Measurements from ENCODE around the gene CORO2A.
A peak's percentile ranks its signal among the peaks of the same experiment; 100 is the strongest.

CORO2A gene

DNA sequence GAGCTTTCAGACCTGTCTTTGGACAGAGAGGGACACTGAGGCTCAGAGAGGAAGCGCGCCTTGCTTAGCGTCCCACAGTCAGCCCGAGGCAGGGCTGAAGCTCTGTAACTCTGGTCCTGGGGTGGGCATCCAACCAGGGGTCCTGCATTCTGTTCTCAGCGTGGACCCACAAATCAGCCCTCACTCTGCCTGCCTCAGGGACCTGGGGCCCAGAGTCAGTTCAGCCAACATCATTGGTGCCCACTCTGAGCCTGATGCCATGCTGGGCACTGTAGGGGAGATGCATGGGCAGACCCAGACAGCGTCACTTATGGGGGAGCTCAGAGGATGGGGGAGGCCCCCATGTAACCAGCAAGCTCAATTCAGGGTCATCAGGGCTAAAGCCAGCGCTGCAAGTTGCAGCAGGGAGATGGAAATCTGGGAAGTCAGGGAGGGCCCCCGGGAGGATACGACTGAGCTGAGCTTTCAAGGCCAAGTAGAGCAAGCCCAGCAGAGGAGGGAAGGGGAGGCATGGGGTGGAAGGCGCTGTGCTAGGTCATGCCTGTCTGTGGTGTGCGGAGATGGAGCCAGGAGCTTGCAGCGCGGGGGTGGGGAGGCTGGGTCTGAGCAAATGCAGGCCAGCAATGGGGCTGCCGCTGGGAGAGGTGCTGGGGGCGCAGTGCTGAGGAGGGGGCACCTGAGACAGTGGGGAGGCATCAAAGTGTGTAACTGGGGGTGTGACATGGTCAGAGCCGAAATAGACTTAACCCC, 21.1 kb downstream of the CORO2A start:
- in situ Hi-C loops (cut with HindIII; ENCODE audit: low sequenced_read_pairs) = no loop called here
- no peak overlapping the region for H3K4me3 ChIP-seq (ENCODE audit: low read depth, low read length)
- TF ChIP-seq CTCF (IDR thresholded peaks at IDR 0.05; ENCODE audit: low read depth, low read length) = no peak
- no peak for DNase-seq (ENCODE audit: low read depth, low spot score)

DNA sequence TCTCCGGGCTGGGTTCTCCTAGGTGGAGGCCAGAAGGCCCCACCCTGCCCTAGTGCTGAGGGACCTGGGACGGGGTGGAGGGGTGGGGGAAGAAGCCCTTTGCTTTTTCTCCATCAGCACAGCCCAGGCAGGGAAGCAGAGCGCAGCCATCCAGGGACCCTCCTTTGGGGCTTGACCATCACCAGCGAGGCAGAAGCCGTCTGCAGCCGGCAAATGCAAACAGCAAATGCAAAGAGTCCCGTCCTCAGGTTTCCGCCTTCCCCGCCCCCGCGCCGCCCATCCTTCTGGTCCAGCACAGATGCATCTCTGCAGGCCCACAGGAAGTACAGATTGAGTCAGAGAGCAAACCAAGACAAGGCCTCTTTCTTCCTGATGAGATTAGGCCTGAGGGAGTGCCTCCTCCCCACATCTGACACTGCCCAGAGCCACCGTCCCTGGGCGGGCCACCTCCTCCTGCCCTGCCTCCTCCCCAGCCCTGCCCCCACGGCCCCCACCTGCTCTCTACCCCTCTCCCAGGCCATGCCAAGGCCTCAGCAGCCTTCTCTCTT, 23.4 kb downstream of the CORO2A start:
- TF ChIP-seq CTCF (IDR thresholded peaks at IDR 0.05; ENCODE audit: low read depth, low read length) = no peak
- in situ Hi-C loops (cut with HindIII; ENCODE audit: low sequenced_read_pairs) = no loop called here
- DNase-seq (ENCODE audit: low read depth, low spot score) = peak; percentile 40
- H3K4me3 ChIP-seq (ENCODE audit: low read depth, low read length) = no peak overlapping the region

GRCh38 chr9:98168153-98168780, 24.2 kb downstream of the CORO2A start:
- in situ Hi-C loops (cut with HindIII; ENCODE audit: low sequenced_read_pairs) = no loop called here
- TF ChIP-seq CTCF (IDR thresholded peaks at IDR 0.05; ENCODE audit: low read depth, low read length) = no peak
- no peak for DNase-seq (ENCODE audit: low read depth, low spot score)
- no peak overlapping the region for H3K4me3 ChIP-seq (ENCODE audit: low read depth, low read length)

DNA sequence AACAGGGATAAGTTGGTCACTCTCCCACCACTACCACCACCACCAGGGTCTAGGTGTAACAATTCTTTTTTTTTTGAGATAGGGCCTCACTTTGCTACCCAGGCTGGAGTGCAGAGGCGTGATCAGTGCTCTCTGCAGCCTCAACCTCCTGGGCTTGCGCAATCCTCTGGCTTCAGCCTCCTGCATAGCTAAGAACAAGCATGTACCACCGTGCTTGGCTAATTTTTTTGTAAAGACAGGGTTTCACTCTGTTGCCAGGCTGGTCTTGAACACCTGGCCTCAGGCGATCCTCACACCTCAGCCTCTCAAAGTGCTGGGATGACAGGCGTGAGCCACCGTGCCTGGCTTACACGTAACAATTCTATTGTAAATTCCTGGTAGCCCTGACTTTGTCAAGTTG, 27.5 kb downstream of the CORO2A start:
- in situ Hi-C loops (cut with HindIII; ENCODE audit: low sequenced_read_pairs) = no loop called here

GRCh38 chr9:98162613-98163012, 29.8 kb downstream of the CORO2A start:
- in situ Hi-C loops (cut with HindIII; ENCODE audit: low sequenced_read_pairs) = no loop called here
- no peak overlapping the region for H3K4me3 ChIP-seq (ENCODE audit: low read depth, low read length)
- TF ChIP-seq CTCF (IDR thresholded peaks at IDR 0.05; ENCODE audit: low read depth, low read length) = no peak
- DNase-seq (ENCODE audit: low read depth, low spot score) = no peak

More for the DNA sequence above, 27.5 kb downstream of the CORO2A start:
- DNase-seq (ENCODE audit: low read depth, low spot score) = no peak
- no peak overlapping the region for H3K4me3 ChIP-seq (ENCODE audit: low read depth, low read length)
- no peak for TF ChIP-seq CTCF (IDR thresholded peaks at IDR 0.05; ENCODE audit: low read depth, low read length)

DNA sequence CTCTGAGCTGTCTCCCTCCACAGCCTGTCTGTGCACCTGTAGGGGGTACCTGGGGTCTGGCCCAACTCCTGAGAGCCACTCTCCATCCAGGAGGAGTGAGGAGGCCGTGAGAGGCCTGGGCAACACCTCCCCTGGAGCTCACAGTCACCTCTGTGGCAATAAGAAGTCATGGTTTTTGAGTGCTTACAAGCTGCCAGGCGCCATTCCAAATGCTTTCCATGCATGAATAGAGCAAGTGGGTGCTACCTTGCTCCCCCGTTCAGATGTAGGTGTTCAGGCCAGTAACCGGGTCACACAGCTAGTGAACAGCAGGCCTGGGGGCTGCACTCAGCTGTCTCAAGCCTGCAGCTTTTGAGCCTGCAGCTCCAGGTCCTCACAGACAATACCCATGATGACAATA, 30.6 kb downstream of the CORO2A start:
- in situ Hi-C loops (cut with HindIII; ENCODE audit: low sequenced_read_pairs) = no loop called here
- no peak overlapping the region for H3K4me3 ChIP-seq (ENCODE audit: low read depth, low read length)
- no peak for DNase-seq (ENCODE audit: low read depth, low spot score)
- no peak for TF ChIP-seq CTCF (IDR thresholded peaks at IDR 0.05; ENCODE audit: low read depth, low read length)

Measured in astrocyte of the spinal cord (primary cell).